Kidney epithelial cell (primary cell): ENCODE results near the gene CHID1. TPM values are rescaled to one million over a fixed set of nuclear protein-coding genes. Genes with fewer than 3 reads are reported as not detected.
A peak's percentile ranks its signal among the peaks of the same experiment; 100 is the strongest.

Experiments
- DNase-seq: peaks from one replicate; pipeline ENCODE4 v3.0.0-alpha.2; 2010; ENCODE audit warnings: low read depth
- H3K27me3 ChIP-seq: 2 replicates; pipeline ENCODE4 v1.6.0; 2011; ENCODE audit warnings: low read length; ENCODE audit not compliant: control insufficient read depth, insufficient read depth
- H3K36me3 ChIP-seq: 2 replicates; pipeline ENCODE4 v1.5.1; 2011; ENCODE audit warnings: low read length; ENCODE audit not compliant: control insufficient read depth, insufficient read depth
- H3K4me3 ChIP-seq: 2 replicates; pipeline ENCODE4 v1.5.1; 2011; ENCODE audit warnings: low read depth, mild to moderate bottlenecking, control low read depth, low read length
- CTCF ChIP-seq: IDR thresholded peaks from 2 replicates; pipeline ENCODE4 v1.5.1; 2011; ENCODE audit warnings: mild to moderate bottlenecking, moderate library complexity, low read length, control low read depth, inconsistent platforms; ENCODE audit not compliant: insufficient read depth, poor library complexity, severe bottlenecking
- total RNA-seq: library from RNA; depleted of rRNA; stranded (reverse); fragments of >200 nt; gene quantifications from 2 replicates; pipeline ENCODE4 v1.2.3, GENCODE V29; 2015

The CHID1 gene
- total RNA-seq, 1 donor from 2014 or later = 90.0 TPM

- no peak for DNase-seq
- H3K4me3 ChIP-seq = no peak overlapping the region
- no peak for TF ChIP-seq CTCF
- H3K36me3 ChIP-seq = no peaks in the 10 kb centered on the region
- H3K27me3 ChIP-seq = no peaks in the 10 kb centered on the region
Observed at GRCh38 chr11:854601-855329, 55.8 kb downstream of the CHID1 start.

- no peak for DNase-seq
- no peaks in the 10 kb centered on the region for H3K27me3 ChIP-seq
- no peaks in the 10 kb centered on the region for H3K36me3 ChIP-seq
- H3K4me3 ChIP-seq = no peak overlapping the region
- no peak for TF ChIP-seq CTCF
Observed at GRCh38 chr11:853682-854448, 56.7 kb downstream of the CHID1 start.

DNA sequence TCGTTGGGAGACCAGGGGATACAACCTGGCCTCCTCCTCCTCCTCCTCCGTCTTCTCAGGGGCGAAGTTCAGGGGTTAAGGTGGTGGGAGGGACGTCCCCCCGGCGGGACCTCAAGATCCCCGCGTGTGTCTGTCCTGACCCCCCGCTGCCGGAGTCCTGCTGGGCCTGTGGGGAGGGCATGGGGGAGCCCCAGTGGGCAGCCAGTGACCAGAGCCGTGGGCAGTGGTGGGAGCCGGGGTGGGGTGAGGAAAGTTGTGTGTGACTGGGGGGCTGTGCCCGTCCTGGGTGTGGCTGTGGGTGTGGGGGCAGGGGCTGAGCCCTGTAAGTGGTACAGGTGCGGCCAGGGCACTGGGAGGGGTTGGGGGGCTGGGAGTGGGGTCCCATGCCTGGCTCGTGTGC, 57.8 kb downstream of the CHID1 start:
- DNase-seq = no peak
- TF ChIP-seq CTCF = no peak
- no peaks in the 10 kb centered on the region for H3K36me3 ChIP-seq

DNA sequence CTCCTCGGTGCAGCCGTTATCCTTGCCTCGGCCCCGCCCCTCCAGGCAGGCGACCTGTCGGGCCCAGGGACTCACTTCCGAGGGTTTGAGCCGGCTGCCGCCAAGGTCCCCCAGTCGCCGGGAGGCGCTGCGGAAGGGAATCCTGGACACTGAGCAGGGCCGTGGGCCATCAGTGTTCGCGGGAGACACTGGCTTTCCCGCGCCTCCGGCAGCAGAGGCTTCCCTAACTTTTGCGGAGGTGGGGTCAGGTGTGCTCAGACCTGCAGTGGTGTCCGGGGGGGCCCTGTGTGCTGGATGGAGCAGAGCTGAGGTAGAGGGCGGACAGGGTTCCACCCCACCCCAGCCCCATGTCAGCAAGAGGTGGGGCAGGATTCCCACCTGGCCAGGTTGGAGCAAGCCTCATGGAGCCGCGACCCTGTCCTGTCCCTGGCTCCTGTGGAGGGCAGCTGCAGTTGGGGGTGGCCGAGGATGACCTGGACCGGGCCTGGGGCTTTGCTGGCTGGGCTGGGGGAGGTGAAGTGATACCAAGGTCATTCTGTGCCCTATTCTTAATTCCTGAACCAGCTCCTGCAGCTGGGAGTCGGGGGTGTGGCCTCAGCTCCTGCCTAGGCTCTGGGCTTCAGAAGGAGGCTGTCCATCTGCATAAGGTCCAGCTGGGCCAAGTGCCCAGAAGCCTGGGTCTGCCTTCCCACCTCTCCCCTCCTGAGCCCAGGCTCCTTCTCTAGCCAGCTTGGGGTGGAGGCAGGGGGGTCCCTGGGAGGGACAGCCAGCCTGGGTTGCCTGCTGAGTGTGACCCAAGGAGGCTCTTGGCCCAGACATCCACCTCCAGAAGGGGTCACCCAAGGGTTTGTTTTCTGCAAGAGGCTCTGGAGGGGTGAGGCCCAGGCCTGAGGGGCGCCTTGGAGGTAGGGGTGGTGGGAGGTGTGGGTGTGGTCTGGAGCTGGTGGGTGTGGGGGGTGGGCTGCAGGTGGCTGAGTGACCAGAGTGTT, 59.5 kb downstream of the CHID1 start:
- DNase-seq = no peak
- no peaks in the 10 kb centered on the region for H3K27me3 ChIP-seq
- no peak overlapping the region for H3K4me3 ChIP-seq
- TF ChIP-seq CTCF = peak; percentile 4
- no peaks in the 10 kb centered on the region for H3K36me3 ChIP-seq

More for the DNA sequence above, 57.8 kb downstream of the CHID1 start:
- H3K4me3 ChIP-seq = no peak overlapping the region
- H3K27me3 ChIP-seq = no peaks in the 10 kb centered on the region

GRCh38 chr11:849951-850774, 60.4 kb downstream of the CHID1 start:
- Histone ChIP-seq H3K4me3 (peak overlapping the region; percentile 33), H3K36me3 (no peaks in the 10 kb centered on the region), H3K27me3 (no peaks in the 10 kb centered on the region)
- TF ChIP-seq CTCF = no peak
- no peak for DNase-seq
